HL-60 (cell line): ENCODE measurements around the gene STRA6.

Experiments used
- DNase-seq, 2 experiments: peaks; one replicate each; pipeline ENCODE4 v3.0.0-alpha.2; 2010 to 2020; ENCODE audit warnings: low read depth in 1 of 2, low spot score in 1 of 2
- H3K27ac ChIP-seq: fragments of 250-450 bp; sonication (Bioruptor Pico); replicated peaks from 2 replicates; pipeline ENCODE4 v1.5.1; 2020; ENCODE audit warnings: mild to moderate bottlenecking, moderate library complexity
- H3K27me3 ChIP-seq: fragments of 250-450 bp; sonication (Bioruptor Pico); 2 replicates; pipeline ENCODE4 v1.5.1; 2021; ENCODE audit warnings: mild to moderate bottlenecking, moderate library complexity; ENCODE audit not compliant: insufficient read depth, poor library complexity, severe bottlenecking
- H3K4me3 ChIP-seq: replicated peaks from 2 replicates; pipeline ENCODE4 v1.5.1; 2011; ENCODE audit warnings: mild to moderate bottlenecking, control low read depth, low read length; ENCODE audit not compliant: insufficient read depth
- GABPA ChIP-seq: IDR thresholded peaks from 2 replicates; pipeline ENCODE4 v1.6.1; 2012; ENCODE audit warnings: low read depth
- POLR2AphosphoS5 ChIP-seq: IDR thresholded peaks from 2 replicates; pipeline ENCODE4 v1.6.1; 2012; ENCODE audit warnings: low read depth
- SPI1 ChIP-seq: IDR thresholded peaks from 2 replicates; pipeline ENCODE4 v1.6.1; 2012; ENCODE audit warnings: low read depth, mild to moderate bottlenecking, borderline replicate concordance
- TF ChIP-seq, protein P1 (sequence below): IDR thresholded peaks from 2 replicates; pipeline ENCODE4 v1.6.1; 2012; ENCODE audit warnings: low read depth; ENCODE audit not compliant: insufficient replicate concordance
- TF ChIP-seq, protein P2 (sequence below): IDR thresholded peaks from one replicate; pipeline ENCODE4 v1.5.1; 2011; ENCODE audit warnings: low read length, control low read depth, inconsistent platforms; ENCODE audit not compliant: insufficient read depth

Gene STRA6

DNA sequence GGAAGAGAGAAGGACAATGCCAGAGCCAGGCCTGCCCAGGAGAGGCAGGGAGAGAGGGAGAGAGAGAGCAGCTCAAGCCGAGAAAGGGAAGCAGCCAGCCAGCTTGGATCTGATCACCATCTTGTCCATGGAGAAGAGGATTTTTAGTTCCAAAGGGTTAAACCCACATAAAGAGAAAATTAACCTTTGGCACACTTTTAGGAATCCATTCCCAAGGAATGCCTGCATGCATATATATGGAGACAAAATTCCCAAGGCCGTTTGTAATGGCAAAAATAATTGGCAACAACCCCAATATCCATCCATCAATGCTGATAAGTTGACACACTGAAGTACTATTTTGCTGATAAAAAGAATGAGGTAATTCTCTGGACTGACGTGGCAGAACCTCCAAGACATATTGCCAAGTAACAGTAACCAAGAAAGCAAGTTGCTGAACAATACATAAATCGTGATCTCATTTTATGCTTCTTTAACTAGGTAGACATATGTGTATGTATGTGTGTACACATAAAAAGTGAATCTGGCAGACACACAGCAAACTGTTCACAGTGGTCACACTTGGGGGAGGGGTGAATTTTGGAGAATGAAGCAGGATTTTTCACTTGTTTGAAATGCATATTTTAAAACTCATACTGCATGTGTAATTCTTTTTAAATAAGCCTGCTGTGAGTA is 7.5 kb upstream of the STRA6 start:
- DNase-seq = no peak
- Histone ChIP-seq H3K27ac (no peak overlapping the region), H3K27me3 (peaks cover 5% of the 10 kb centered on the region)

DNA sequence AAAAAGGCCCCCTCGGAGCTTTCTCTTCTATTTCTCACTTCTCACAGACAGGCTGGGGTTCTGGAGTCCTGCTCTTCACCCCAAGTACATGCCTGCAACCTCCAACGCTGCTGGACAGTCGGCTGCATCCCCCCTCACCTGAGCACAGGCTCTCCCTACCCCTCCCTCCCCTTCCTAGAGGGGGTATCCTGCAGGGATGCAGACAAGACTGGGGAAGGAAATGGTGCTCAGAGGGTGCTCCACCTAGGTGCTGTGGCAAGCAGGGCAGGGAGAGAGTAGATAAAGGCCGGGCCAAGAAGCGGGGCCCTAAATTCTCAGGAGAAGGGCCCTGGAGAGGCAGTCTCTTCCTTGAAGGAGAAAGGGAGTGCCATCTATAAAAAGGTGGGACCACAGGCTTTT is 7.0 kb upstream of the STRA6 start:
- Histone ChIP-seq H3K4me3 (no peak overlapping the region), H3K27me3 (peaks cover 5% of the 10 kb centered on the region), H3K27ac (no peak overlapping the region)
- TF ChIP-seq POLR2AphosphoS5 (no peak), SPI1 (no peak), GABPA (no peak)
- TF ChIP-seq, protein P1, sequence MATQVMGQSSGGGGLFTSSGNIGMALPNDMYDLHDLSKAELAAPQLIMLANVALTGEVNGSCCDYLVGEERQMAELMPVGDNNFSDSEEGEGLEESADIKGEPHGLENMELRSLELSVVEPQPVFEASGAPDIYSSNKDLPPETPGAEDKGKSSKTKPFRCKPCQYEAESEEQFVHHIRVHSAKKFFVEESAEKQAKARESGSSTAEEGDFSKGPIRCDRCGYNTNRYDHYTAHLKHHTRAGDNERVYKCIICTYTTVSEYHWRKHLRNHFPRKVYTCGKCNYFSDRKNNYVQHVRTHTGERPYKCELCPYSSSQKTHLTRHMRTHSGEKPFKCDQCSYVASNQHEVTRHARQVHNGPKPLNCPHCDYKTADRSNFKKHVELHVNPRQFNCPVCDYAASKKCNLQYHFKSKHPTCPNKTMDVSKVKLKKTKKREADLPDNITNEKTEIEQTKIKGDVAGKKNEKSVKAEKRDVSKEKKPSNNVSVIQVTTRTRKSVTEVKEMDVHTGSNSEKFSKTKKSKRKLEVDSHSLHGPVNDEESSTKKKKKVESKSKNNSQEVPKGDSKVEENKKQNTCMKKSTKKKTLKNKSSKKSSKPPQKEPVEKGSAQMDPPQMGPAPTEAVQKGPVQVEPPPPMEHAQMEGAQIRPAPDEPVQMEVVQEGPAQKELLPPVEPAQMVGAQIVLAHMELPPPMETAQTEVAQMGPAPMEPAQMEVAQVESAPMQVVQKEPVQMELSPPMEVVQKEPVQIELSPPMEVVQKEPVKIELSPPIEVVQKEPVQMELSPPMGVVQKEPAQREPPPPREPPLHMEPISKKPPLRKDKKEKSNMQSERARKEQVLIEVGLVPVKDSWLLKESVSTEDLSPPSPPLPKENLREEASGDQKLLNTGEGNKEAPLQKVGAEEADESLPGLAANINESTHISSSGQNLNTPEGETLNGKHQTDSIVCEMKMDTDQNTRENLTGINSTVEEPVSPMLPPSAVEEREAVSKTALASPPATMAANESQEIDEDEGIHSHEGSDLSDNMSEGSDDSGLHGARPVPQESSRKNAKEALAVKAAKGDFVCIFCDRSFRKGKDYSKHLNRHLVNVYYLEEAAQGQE = no peak
- TF ChIP-seq, protein P2, sequence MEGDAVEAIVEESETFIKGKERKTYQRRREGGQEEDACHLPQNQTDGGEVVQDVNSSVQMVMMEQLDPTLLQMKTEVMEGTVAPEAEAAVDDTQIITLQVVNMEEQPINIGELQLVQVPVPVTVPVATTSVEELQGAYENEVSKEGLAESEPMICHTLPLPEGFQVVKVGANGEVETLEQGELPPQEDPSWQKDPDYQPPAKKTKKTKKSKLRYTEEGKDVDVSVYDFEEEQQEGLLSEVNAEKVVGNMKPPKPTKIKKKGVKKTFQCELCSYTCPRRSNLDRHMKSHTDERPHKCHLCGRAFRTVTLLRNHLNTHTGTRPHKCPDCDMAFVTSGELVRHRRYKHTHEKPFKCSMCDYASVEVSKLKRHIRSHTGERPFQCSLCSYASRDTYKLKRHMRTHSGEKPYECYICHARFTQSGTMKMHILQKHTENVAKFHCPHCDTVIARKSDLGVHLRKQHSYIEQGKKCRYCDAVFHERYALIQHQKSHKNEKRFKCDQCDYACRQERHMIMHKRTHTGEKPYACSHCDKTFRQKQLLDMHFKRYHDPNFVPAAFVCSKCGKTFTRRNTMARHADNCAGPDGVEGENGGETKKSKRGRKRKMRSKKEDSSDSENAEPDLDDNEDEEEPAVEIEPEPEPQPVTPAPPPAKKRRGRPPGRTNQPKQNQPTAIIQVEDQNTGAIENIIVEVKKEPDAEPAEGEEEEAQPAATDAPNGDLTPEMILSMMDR = no peak
- no peak for DNase-seq

More for the DNA sequence above, 7.5 kb upstream of the STRA6 start:
- no peak overlapping the region for H3K4me3 ChIP-seq
- no peak for TF ChIP-seq GABPA
- TF ChIP-seq, protein P1 = no peak
- TF ChIP-seq POLR2AphosphoS5 = no peak
- TF ChIP-seq, protein P2 = no peak
- no peak for TF ChIP-seq SPI1

DNA sequence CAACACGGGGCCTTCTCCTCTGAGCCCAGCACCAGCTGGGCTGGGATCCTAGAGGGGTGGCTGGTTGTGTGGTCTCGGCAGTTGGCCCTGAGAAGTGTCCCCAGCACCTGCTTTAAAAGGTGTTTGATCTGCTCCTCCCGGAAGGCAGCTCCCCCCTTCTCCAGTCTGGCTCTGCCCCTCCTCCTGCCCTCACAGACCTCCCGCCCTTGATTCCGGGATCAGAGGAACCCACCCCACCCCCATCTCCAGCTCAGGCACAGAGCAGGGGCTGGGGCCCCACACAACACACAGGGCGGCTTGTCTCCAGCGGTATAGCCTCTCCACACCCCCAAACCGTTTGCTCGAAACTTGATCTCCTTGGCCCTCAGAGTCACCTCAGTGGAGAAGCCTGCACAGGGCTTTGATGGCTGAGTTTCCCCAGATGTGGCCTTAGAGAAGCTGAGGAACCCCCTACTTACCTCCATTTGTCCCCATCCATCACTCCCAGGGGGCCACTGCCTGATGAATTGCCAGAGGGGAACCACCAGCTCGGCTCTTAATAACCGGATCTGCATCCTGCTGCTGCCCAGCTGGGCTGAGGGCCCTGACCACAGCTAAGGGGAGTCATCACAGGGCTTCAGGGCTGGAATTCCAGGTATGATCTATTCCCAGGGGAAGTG is 6.4 kb upstream of the STRA6 start:
- Histone ChIP-seq H3K27me3 (peaks cover 5% of the 10 kb centered on the region), H3K4me3 (no peak overlapping the region), H3K27ac (no peak overlapping the region)
- TF ChIP-seq, protein P2 = no peak
- no peak for TF ChIP-seq POLR2AphosphoS5
- TF ChIP-seq, protein P1 = no peak
- TF ChIP-seq GABPA = no peak
- no peak for DNase-seq
